HG02678 (cell line): ENCODE data around the gene PHACTR2.
"Not testable (repeated sequence)": the region's sequence is repeated elsewhere in the genome, so short reads cannot be mapped to it uniquely, and the experiment has no call there.

Experiments used
- ATAC-seq: cut with Tn5 transposase; IDR thresholded peaks from one replicate; pipeline ENCODE4 v1.9.1; 2021; ENCODE audit warnings: mild to moderate bottlenecking, moderate library complexity; ENCODE audit not compliant: unreplicated experiment

PHACTR2 gene

DNA sequence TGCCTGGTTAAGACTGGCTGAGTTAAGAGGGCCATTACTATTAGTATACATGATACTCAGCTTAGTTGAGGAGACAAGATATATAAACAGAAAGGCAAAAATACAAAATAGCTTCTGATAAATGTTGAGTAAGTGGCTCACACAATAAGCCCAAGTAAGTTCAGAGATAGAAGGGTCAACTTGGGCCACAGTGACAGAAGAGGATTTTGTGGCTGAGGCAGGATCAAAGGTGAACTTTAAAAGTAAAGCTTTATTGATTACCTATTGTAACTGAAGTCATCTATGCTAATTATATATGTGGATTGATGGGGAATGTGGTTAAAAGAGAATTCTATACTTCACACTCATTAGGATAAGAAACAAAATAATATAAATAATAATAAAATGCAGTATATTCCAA lies 80.8 kb downstream of the PHACTR2 start:
- no peak for ATAC-seq

GRCh38 chr6:143759666-143760065 lies 81.9 kb downstream of the PHACTR2 start:
- ATAC-seq = no peak

DNA sequence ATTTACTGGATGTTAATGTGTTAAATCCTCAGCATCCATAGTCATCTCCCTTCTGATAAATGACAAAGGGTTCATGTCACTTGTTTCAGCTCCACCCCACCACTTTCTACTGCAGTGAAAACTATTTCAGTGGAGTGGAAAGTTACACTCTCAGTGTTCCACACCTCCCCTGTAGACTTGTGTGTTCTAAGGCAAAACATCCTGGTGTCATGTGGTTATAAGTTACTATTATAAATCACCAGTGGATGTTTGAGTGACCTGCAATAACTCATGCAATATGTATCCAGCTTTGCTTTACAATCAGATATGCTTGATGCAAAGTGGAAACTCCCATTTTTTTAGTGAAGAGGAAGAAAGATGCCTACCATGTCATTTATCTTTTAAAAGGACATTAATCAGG lies 83.3 kb downstream of the PHACTR2 start:
- ATAC-seq = no peak

DNA sequence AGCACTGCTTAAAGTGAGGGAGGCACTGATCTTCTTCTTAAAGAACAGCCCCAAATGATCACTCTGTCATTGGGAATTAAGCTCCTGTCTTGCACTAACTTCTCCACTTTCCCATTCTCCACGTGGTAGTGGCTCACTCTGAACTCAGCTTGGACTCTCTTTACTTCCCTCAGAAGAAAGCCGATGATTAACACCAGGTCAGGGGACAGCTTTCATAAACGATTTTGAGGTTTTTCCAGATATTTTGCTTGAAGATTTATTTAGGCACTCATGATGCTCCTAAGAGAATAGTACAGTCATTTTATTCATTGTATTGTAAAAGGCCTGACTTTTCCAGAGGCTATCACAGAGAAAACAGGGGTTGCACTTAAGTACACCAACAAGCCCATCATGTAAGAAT lies 84.4 kb downstream of the PHACTR2 start:
- no peak for ATAC-seq

GRCh38 chr6:143765422-143766184 lies 87.8 kb downstream of the PHACTR2 start:
- ATAC-seq = no peak

- no peak for ATAC-seq
Observed at GRCh38 chr6:143766185-143766553, 88.4 kb downstream of the PHACTR2 start.

DNA sequence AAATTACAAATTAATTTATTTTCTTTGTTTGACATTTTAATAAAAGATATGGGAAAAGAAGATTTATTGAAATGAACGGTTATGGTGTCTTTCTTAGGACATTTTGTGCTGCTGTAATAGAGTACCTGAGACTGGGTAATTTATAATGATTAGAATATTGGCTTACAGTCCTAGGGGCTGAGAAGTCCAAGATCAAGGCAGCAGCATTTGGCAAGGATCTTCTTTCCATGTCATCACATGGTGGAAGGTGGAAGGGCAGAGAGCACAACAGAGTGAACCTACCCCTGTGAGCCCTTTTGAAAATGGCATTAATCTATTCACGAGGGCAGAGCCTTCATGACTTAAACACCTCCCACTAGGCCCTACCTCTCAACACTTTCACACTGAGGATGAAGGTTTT lies 89.7 kb downstream of the PHACTR2 start:
- no peak for ATAC-seq

DNA sequence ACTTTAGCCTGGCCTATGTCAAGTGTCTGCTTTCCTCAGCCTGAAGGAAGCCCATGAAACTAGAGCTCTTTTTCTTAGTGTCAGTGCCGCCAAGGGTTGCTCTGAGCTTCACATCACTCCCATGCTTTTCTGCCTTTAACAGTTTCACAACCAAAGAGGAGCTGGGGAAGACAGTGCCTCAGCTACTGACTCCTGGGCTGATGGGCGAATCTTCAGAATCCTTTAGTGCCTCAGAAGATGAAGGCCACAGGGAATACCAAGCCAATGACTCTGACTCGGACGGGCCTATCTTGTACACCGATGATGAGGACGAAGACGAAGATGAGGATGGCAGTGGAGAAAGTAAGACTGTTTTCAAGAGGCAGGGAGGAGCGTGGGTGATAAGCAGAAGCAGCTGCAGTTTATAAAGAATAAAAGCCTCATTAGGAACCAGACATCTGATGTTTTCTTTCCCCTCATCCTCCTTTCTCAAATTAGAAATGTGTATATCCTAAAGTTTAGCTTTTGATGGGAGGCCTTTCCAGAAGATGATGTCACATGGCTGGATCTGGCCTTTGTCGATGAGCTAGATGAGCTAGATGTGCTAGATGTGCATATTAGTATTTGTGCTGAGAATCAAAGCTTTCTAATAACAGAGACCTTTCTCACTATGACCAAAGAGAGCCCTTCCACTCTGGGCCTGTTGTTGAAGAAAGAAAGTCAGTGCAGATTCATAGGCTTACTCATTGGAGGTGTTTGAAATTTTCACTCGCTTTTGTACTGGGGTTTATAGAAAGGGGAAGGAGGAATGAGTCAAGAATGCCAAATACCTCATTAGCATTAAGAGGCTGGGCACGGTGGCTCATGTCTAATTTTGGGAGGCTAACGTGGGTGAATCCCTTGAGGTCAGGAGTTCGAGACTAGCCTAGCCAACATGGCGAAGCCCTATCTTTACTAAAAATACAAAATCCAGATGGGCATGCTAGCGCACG lies 94.6 kb downstream of the PHACTR2 start:
- no peak for ATAC-seq

GRCh38 chr6:143773506-143774150 lies 95.9 kb downstream of the PHACTR2 start:
- ATAC-seq = no peak

DNA sequence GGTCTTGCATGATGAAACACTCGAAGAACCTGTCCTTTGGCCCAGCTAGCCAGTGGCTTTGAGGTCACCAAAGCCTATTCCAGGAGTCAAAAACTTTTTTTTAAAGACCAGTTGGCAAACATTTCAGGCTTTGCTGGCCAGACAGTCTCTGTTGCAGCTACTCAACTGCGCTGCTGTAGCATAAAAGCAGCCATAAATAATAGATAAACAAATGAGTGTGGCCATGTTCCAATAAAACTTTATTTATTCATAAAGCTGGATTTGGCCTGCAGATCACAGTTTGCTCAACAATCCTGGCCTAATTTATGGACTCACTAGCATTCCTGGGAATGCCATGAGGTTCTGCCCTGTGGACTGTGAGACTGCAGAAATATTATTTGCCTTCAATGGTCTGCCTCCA lies 96.6 kb downstream of the PHACTR2 start:
- no peak for ATAC-seq

DNA sequence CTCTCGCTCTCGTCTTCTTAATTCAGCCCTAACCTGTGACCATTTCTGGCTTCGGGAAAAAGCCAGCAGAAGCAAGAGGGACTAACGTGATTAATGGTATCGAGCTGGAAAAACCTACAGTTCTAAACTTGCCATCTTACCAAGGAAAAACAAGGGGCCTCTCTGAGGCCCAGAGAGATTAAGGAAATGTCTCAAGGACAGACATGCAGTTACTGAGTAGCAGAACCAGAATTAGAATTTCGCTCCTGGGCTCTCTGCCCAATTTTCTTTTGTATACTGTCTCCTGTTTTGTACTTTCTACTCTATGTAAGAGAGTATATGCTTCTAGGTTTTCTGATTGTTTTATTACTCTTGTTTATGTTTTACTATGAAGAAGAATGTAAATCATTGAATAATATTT lies 97.6 kb downstream of the PHACTR2 start:
- no peak for ATAC-seq

DNA sequence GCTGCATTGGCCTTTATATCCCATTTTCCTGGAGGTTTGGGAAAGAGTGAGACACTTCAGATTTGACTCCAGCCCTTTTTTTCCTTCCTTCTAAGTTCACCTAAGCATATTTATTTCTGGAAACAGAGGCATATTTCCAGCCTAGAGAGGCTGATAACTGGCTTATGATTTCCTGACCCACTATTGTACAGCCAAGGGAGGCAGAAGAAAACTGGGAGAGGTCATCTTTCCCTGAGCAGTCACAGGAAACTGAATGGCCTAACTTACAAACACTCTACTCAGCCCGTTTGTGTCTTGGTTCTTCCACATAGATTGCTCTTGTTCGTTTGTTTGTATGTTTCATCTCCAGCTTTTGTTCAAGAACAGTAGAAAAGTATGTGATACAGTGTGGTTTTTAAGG lies 101.2 kb downstream of the PHACTR2 start:
- ATAC-seq = no peak

DNA sequence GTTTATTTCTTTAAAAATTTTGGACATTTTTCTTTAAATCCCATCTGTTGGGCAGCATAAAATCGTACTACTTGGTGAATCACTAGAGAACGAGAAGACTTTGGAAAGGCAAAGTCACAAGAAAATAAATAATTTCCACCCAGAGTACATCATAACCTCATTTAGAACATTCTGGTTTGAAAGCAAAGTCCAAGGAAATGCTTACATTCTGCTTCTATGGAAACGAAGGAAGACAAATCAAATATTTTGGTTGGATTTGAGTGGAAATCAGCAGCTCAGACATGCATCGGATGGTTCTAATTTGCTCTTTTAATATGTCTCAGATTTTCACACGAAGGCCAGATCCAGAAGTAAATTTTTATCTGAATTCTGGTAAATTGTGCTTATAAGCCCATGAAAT lies 104.7 kb downstream of the PHACTR2 start:
- no peak for ATAC-seq

- ATAC-seq = no peak
Observed at GRCh38 chr6:143783077-143783476, 105.3 kb downstream of the PHACTR2 start.

DNA sequence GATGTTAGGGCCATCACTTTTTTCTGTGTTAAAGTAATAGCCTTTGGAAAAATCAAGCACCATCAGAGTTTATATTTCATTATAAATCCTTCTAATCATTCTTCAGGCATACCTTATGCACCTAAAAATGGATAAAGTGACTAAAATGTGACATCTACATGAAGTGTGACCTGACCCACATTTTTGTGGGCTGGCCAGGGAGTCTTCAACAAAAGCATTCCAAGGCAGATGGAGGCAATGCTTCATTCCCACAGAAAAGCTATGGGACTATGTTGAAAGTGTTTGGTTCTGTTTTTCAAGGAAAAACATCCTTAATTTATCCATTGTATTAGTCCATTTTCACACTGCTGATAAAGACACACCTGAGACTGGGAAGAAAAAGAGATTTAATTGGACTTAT lies 106.6 kb downstream of the PHACTR2 start:
- no peak for ATAC-seq

- ATAC-seq = not testable (repeated sequence)
Observed at GRCh38 chr6:143786371-143786770, 108.6 kb downstream of the PHACTR2 start.

DNA sequence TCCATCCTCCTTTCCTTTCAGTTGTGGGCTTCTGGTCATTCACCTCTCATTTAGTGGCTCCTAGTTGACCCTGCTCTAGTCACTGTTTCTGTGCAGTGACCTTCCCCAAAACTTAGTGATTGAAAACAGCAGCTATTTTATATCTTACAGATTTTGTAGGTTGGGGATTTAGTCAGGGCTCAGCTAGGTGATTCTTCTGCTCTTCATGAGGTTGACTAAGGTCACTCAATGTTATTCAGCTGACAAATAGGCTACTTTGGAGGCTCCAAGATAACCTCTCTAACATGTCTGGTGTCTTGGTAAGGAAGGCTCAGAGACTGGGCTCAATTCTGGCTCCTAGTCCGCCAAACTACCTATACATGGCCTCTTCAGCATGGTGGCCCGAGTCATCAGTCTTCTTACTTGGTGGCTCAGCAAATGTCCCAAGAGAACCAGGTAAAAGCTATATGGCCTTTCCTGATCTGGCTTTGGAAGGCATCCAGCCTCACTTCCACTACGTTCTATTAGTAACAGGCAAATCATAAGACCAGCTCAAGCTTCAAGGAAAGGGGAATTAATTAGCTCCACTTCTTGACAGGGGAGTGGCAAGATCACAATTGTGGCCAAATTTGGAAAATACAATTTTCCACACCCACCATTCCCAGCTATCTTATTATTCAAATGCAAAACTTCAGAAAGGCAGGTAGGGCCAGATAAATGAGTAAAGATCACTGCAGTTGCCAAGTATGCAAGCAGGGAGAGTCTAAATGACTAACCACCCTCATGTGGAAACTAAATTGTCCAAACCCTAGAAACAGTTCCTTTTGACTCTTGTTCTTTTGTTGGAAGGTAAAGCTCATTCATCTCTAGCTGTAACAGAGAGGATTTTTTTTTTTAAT lies 114.9 kb downstream of the PHACTR2 start:
- no peak for ATAC-seq

DNA sequence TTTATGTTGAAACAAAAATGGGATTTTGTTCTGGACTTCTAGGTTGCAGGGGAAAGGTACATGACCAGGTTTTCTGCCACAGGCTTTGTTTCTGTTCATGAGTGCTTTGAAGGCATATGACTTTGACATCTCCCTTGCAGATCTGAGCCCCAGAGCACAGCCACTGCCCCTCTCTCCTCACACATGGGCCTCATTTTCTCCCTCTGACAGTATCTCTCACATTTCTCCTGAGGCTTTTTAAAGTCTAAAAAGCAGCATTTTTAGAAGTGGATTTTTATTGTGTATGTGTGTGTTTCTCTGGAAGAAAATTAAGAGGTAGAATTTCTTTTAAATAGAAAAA lies 115.5 kb downstream of the PHACTR2 start:
- ATAC-seq = no peak

DNA sequence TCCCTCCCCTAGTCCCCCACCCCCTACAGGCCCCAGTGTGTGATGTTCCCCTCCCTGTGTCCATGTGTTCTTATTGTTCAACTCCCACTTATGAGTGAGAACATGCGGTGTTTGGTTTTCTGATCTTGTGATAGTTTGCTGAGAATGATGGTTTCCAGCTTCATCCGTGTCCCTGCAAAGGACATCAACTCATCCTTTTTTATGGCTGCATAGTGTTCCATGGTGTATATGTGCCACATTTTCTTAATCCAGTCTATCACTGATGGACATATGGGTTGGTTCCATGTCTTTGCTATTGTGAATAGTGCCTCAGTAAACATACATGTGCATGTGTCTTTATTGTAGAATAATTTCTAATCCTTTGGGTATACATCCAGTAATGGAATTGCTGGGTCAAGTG lies 118.8 kb downstream of the PHACTR2 start:
- not testable (repeated sequence) for ATAC-seq

GRCh38 chr6:143798487-143798886 lies 120.7 kb downstream of the PHACTR2 start:
- ATAC-seq = not testable (repeated sequence)
